K562 (cell line): ENCODE data around the gene CD48. TPM values are rescaled to one million over a fixed set of nuclear protein-coding genes. Genes with fewer than 3 reads are reported as not detected.
A peak's percentile ranks its signal among the peaks of the same experiment; 100 is the strongest.
"Not testable (repeated sequence)": the region's sequence is repeated elsewhere in the genome, so short reads cannot be mapped to it uniquely, and the experiment has no call there.

Experiments used
- ESRRA ChIP-seq: fragments of 450-650 bp; IDR thresholded peaks from 2 replicates; pipeline ENCODE4 v1.6.1; 2014; ENCODE audit warnings: low read depth, mild to moderate bottlenecking, moderate library complexity, borderline replicate concordance
- ETV1 ChIP-seq: fragments of 450-650 bp; conservative IDR thresholded peaks from 2 replicates; pipeline ENCODE4 v1.6.1; 2016; ENCODE audit warnings: missing genetic modification characterization, control low read depth, low read depth, missing compliant biosample characterization
- ILK ChIP-seq: fragments of 450-650 bp; IDR thresholded peaks from 2 replicates; pipeline ENCODE4 v1.6.1; 2016; ENCODE audit warnings: missing genetic modification characterization, low read depth, mild to moderate bottlenecking, missing compliant biosample characterization, moderate library complexity, borderline replicate concordance
- IRF9 ChIP-seq: fragments of 450-650 bp; IDR thresholded peaks from 2 replicates; pipeline ENCODE4 v1.6.1; 2016; ENCODE audit warnings: missing biosample characterization, missing genetic modification characterization
- KLF13 ChIP-seq: fragments of 450-650 bp; IDR thresholded peaks from 2 replicates; pipeline ENCODE4 v1.6.1; 2016; ENCODE audit warnings: missing genetic modification characterization, low read depth, mild to moderate bottlenecking, missing compliant biosample characterization, moderate library complexity, borderline replicate concordance
- MNT ChIP-seq, 2 experiments: fragments of 450-650 bp; conservative IDR thresholded peaks; 2 replicates each; pipeline ENCODE4 v1.6.1; 2017; ENCODE audit warnings: mild to moderate bottlenecking in 2 of 2, moderate library complexity in 2 of 2
- NFXL1 ChIP-seq: fragments of 450-650 bp; formaldehyde crosslinking; IDR thresholded peaks from 2 replicates; pipeline ENCODE4 v1.4.0; 2021; ENCODE audit warnings: mild to moderate bottlenecking
- NR2C1 ChIP-seq, 2 experiments: fragments of 450-650 bp; IDR thresholded peaks; 2 replicates each; pipeline ENCODE4 v1.6.1; 2017; ENCODE audit warnings: mild to moderate bottlenecking in 2 of 2, antibody characterized with exemption in 1 of 2, inconsistent platforms in 1 of 2, missing compliant biosample characterization in 1 of 2, missing genetic modification characterization in 1 of 2
- NR4A1 ChIP-seq, 2 experiments: fragments of 250-450 bp in 1 of 2; fragments of 450-650 bp in 1 of 2; sonication (Bioruptor Pico) in 1 of 2; IDR thresholded peaks; 2 replicates each; pipeline versions ENCODE4 v1.4.0 to v1.6.1; 2016 to 2020; ENCODE audit warnings: mild to moderate bottlenecking in 2 of 2, missing compliant biosample characterization in 1 of 2, missing genetic modification characterization in 1 of 2, moderate library complexity in 1 of 2
- OTX1 ChIP-seq: fragments of 450-650 bp; formaldehyde crosslinking; IDR thresholded peaks from 2 replicates; pipeline ENCODE4 v1.4.0; 2022; ENCODE audit warnings: mild to moderate bottlenecking
- PTTG1 ChIP-seq: fragments of 450-650 bp; IDR thresholded peaks from 2 replicates; pipeline ENCODE4 v1.6.1; 2016; ENCODE audit warnings: low read depth, mild to moderate bottlenecking, missing genetic modification characterization, missing compliant biosample characterization
- PYGO2 ChIP-seq: fragments of 450-650 bp; IDR thresholded peaks from 2 replicates; pipeline ENCODE4 v1.6.1; 2016; ENCODE audit warnings: mild to moderate bottlenecking, missing genetic modification characterization, moderate library complexity, missing compliant biosample characterization
- SPI1 ChIP-seq: IDR thresholded peaks from 2 replicates; pipeline ENCODE4 v1.6.1; 2011; ENCODE audit warnings: low read depth, low read length, control low read depth, borderline replicate concordance
- TCF15 ChIP-seq: fragments of 250-450 bp; sonication (Bioruptor Pico); IDR thresholded peaks from 2 replicates; pipeline ENCODE4 v1.8.0; 2022; ENCODE audit warnings: moderate library complexity, mild to moderate bottlenecking, inconsistent platforms
- ZNF354B ChIP-seq: fragments of 250-450 bp; sonication (Bioruptor Pico); IDR thresholded peaks from 2 replicates; pipeline ENCODE4 v1.4.0; 2020
- polyA plus RNA-seq, 8 experiments: library from polyadenylated mRNA; depleted of rRNA in 4 of 8; stranded (reverse) in 5 of 8; unstranded in 3 of 8; fragments of >200 nt; fragmentation: Nextera tagmentation in 2 of 8; fragmentation: Illumina TruSeq in 1 of 8; extraction: Ambion mirVana in 2 of 8; extraction: Trizol in 1 of 8; gene quantifications; 2 replicates each; pipeline versions ENCODE4 v1.2.1 to v1.2.3, GENCODE V29; 2011 to 2014; ENCODE audit warnings: inconsistent platforms in 1 of 8, missing spikeins in 1 of 8
- total RNA-seq, 7 experiments: library from RNA; depleted of rRNA in 6 of 7; stranded (reverse); fragments of >200 nt in 6 of 7; fragmentation: Illumina TruSeq in 2 of 7; extraction: Trizol in 2 of 7; gene quantifications; 2 replicates each; pipeline versions ENCODE4 v1.2.1 to v1.2.3, GENCODE V29; 2011 to 2021; ENCODE audit warnings: low replicate concordance in 1 of 7
- TF ChIP-seq, protein P1 (sequence below): fragments of 250-450 bp; sonication (Bioruptor Pico); IDR thresholded peaks from 2 replicates; pipeline ENCODE4 v1.8.0; 2022; ENCODE audit warnings: moderate library complexity, mild to moderate bottlenecking, inconsistent platforms
- TF ChIP-seq, protein P2 (sequence below): fragments of 200-800 bp; sonication (Bioruptor generic); IDR thresholded peaks from 2 replicates; pipeline ENCODE4 v1.6.1; 2017; ENCODE audit warnings: missing genetic modification characterization, missing compliant biosample characterization
- TF ChIP-seq, protein P3 (sequence below): fragments of 450-650 bp; formaldehyde crosslinking; IDR thresholded peaks from 2 replicates; pipeline ENCODE4 v1.4.0; 2022; ENCODE audit warnings: mild to moderate bottlenecking, moderate library complexity

Gene CD48
- total and polyA plus RNA-seq, 9 of the 15 experiments (the other 6 are each of a cell fraction or from before 2014, with no cell fraction given) = 0.10 to 0.42 (median 0.29) TPM; not detected in 3

DNA sequence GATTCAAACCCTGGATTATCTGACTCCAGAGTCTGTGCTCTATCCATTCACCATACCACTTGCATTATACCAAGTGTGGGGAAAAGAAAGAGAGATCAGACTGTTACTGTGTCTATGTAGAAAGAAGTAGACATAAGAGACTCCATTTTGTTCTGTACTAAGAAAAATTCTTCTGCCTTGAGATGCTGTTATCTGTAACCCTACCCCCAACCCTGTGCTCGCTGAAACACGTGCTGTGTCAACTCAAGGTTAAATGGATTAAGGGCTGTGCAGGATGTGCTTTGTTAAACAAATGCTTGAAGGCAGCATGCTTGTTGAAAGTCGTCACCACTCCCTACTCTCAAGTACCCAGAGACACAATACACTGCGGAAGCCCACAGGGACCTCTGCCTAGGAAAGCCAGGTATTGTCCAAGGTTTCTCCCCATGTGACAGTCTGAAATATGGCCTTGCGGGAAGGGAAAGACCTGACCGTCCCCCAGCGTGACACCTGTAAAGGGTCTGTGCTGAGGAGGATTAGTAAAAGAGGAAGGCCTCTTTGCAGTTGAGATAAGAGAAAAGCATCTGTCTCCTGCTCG lies 59.5 kb downstream of the CD48 start (continued):
- TF ChIP-seq PTTG1 (tag) (peak; percentile 85; the same call in 1 of the 2 replicates), NR4A1 (CRISPR knock-in tag; IDR thresholded peaks at IDR 0.05) (peak; percentile 52; the same call in 1 of the 2 replicates), NR4A1 (tag; IDR thresholded peaks at IDR 0.05) (peak; percentile 94), OTX1 (CRISPR knock-in tag) (peak; percentile 47; the same call in 1 of the 2 replicates), IRF9 (tag) (peak; percentile 64; the same call in 1 of the 2 replicates), TCF15 (CRISPR knock-in tag) (0 out of 2 replicates have a peak, but pooled peaks have one; percentile 79), ESRRA (peak; percentile 86), ETV1 (peak; percentile 44; the same call in 1 of the 2 replicates), ZNF354B (CRISPR knock-in tag) (0 out of 2 replicates have a peak, but pooled peaks have one; percentile 56), PYGO2 (tag) (peak; percentile 66; the same call in 1 of the 2 replicates), NR2C1 (tag; IDR thresholded peaks at IDR 0.05) (peak; percentile 83), ILK (peak; percentile 60; the same call in 1 of the 2 replicates), KLF13 (peak; percentile 62; the same call in 1 of the 2 replicates), SPI1 (peak; percentile 87), NFXL1 (CRISPR knock-in tag) (0 out of 2 replicates have a peak, but pooled peaks have one; percentile 44), MNT (conservative IDR thresholded peaks at IDR 0.05) (peak in 1 of 2 experiments; percentile 52; a peak in 2 of 4 replicates)
- TF ChIP-seq, protein P1, sequence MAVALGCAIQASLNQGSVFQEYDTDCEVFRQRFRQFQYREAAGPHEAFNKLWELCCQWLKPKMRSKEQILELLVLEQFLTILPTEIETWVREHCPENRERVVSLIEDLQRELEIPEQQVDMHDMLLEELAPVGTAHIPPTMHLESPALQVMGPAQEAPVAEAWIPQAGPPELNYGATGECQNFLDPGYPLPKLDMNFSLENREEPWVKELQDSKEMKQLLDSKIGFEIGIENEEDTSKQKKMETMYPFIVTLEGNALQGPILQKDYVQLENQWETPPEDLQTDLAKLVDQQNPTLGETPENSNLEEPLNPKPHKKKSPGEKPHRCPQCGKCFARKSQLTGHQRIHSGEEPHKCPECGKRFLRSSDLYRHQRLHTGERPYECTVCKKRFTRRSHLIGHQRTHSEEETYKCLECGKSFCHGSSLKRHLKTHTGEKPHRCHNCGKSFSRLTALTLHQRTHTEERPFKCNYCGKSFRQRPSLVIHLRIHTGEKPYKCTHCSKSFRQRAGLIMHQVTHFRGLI (CRISPR knock-in tag) = peak; percentile 82
- TF ChIP-seq, protein P2, sequence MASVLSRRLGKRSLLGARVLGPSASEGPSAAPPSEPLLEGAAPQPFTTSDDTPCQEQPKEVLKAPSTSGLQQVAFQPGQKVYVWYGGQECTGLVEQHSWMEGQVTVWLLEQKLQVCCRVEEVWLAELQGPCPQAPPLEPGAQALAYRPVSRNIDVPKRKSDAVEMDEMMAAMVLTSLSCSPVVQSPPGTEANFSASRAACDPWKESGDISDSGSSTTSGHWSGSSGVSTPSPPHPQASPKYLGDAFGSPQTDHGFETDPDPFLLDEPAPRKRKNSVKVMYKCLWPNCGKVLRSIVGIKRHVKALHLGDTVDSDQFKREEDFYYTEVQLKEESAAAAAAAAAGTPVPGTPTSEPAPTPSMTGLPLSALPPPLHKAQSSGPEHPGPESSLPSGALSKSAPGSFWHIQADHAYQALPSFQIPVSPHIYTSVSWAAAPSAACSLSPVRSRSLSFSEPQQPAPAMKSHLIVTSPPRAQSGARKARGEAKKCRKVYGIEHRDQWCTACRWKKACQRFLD = peak; percentile 80
- TF ChIP-seq, protein P3, sequence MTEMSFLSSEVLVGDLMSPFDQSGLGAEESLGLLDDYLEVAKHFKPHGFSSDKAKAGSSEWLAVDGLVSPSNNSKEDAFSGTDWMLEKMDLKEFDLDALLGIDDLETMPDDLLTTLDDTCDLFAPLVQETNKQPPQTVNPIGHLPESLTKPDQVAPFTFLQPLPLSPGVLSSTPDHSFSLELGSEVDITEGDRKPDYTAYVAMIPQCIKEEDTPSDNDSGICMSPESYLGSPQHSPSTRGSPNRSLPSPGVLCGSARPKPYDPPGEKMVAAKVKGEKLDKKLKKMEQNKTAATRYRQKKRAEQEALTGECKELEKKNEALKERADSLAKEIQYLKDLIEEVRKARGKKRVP (CRISPR knock-in tag) = peak; percentile 76; the same call in 1 of the 2 replicates
- not testable (repeated sequence) for TF ChIP-seq NR2C1 (IDR thresholded peaks at IDR 0.05)
